ENCODE measurements around the gene TMEM240.
"Not testable (repeated sequence)": the region's sequence is repeated elsewhere in the genome, so short reads cannot be mapped to it uniquely, and the experiment has no call there.

Gene TMEM240

GRCh38 chr1:1539310-1540089 lies 924 bp downstream of the TMEM240 start:
- FAIRE-seq = no peak

DNA sequence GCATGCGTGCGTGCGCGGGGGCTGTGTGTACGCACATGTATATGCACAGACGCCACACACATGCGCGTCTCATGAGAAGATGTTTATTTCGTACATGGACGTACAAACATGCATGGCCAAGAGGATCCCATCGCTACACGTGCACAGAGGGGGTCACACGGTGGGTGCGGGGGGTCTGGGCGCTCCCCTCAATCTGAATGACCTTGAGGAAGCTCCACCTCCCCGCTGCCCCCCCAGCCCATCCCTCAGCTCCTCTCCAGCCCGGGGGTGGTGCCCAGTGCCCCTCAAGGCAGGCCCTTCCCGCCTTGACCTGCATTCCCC lies 1.5 kb downstream of the TMEM240 start:
- FAIRE-seq = no peak

- no peak for FAIRE-seq
These were observed 2.1 kb downstream of the TMEM240 start for GRCh38 chr1:1538334-1538733.

- FAIRE-seq = no peak
These were observed 2.7 kb downstream of the TMEM240 start for GRCh38 chr1:1537626-1538250.

GRCh38 chr1:1536938-1537546 lies 3.4 kb downstream of the TMEM240 start:
- no peak for FAIRE-seq

- no peak for FAIRE-seq
These were observed 4.1 kb downstream of the TMEM240 start for GRCh38 chr1:1536019-1536937.

- FAIRE-seq = no peak
These were observed 5.0 kb downstream of the TMEM240 start for GRCh38 chr1:1535201-1536018.

DNA sequence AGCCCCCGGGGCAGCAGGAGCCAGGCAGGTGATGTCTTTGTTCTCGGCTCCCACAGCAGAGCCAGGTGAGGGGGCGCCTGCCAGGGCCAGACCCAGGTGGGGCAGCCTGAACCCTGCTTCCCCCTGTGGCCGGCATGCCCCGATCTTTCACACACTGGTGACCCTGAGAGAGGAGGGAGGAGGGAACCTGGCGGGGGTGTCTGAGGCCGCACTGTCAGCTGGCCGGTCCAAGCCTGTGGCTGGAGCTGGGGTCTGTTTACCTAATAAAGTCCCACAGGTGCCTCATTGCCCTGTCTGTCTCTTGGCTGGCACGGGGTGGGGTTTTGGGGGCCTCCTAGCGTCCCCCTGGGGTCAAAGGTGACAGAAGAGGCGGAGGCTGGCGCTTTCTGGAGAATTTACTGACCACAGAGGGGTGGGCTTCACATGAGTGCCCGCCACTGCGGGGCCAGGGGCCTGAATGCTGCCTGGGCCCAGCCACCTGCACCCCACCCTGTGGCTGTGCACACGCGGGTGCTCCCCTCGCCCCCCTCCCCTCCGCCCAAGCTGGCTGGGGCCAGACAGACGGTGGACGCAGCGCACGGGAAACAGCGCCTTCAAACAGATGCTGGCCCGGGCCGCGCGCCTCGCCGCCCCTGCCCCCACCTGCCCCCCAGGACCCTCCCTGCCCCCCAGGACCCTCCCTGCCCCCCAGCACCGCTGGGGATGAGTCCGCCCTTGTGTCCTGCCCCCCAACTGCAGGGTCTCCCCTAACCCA lies 5.8 kb downstream of the TMEM240 start:
- no peak for FAIRE-seq

- FAIRE-seq = not testable (repeated sequence)
These were observed 6.5 kb downstream of the TMEM240 start for GRCh38 chr1:1533894-1534291.

DNA sequence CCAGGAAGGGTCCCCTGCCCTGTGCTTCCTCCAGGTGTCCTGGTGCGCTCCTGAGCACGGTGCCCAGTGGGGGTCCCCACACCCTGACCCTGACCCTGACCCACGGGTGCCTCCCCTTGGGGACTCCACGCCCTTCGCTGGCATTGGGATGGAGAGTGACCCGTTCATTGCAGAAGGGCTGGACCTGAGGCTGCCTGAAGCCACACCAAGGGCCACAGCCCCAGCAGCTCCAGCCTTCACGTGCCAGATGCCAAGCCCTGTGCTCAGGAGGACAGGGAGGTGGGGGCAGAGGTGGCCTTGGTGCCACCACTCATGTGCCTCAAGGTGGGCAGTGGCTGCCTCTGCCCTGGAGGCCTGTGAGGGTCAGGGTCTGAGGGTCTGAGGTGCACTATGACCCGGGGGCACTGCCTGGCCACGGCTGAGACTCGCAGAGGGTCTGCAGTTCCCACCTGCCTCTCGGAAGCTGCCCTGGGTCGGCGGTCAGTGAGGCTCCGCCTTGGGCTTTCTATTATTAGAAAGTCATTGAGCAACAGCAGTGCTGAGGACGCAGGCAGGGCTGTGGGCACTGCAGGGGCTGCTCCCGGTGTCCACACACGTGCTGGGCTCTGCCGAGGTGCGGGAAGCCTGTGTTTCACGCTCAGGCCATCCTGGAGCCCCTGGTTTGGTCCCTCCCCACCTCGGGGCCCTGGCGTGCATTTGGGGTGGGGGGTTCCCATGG lies 7.1 kb downstream of the TMEM240 start:
- FAIRE-seq = not testable (repeated sequence)

DNA sequence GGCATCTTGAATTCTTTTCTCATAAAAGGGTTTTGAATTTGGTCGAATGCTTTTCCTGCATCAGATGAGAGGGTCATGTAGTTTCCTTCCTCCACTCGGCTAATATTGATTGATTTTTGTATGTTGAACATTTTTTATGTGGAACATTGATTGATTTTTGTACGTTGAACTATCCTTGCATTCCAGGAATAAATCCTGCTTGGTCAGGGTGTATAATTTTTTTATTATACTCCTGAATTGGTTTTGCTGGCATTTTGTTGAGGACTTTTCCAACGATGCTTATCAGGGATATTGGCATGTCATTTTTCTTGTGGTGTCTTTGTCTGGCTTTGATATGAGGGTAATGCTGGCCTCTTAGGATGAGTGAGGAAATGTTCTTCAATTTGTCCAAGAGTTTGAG lies 8.5 kb downstream of the TMEM240 start:
- FAIRE-seq = peak; percentile 60

- FAIRE-seq = no peak
These were observed 10.5 kb downstream of the TMEM240 start for GRCh38 chr1:1529936-1530335.

DNA sequence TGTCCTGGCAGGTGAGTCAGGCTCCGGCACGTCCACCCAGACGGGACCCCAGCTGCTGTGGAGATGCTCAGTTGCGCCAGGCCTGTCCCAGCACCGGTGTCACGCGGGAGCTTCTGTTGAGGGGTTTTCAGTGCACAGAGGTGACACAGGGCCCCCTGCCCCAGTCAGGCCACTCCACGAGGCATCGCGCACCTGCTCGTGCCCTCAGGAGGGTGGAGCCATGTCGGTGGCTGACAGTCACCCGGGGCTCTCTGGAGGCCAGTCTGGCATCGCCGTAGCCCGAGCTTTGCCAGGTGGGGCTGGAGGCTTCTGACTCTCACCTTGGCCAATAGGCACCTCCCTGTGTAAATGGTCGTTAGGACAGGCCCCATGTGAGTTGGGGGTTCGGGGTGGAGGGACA lies 11.1 kb downstream of the TMEM240 start:
- FAIRE-seq = no peak

DNA sequence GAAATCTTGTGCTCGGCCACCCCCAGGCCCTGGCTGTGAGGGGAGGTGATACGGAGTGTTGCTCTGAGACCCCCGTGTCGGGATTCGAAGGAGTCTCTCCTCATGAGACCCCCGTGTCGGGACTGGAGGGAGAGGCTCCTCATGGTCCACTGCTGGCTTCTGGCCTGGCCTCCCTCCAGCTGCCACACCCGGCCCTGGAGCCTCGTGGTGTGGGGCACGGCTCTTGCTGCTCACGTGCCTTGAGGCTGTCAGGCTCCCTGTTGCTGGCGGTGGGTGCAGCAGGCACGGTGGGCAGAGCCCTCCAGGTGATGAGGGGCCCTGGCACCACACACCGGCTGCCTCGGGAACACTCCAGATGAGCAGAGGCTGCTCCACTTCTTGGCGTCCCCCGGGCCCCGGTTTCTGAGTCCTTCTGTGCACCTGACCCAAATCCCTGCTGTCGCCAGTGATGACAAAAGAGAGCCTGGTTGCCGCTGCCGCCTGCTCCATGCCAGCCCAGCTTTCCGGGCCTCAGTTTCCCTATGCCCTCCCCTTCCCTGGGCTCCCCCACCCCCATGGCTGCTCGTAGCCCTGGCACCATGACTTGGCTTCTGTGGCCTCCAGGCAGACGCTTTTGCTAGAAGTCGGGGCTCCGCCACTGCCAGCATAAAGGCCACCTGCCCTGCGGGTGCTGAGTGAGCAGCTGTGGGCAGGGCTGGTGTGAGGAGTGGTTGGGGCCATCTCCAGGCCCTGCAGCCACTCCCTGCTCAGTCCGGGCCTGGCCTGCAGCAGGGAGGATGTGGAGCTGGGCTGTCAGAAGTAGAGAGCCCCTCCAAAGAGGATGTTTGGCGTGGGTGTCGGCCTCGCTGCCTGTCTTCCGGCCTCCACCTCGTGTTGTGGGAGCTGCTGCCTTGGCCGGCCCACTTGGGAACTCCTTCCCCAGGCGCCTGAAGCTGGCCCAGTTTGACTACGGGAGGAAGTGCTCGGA lies 11.8 kb downstream of the TMEM240 start:
- FAIRE-seq = no peak

GRCh38 chr1:1527092-1527816 lies 13.2 kb downstream of the TMEM240 start:
- FAIRE-seq = no peak

DNA sequence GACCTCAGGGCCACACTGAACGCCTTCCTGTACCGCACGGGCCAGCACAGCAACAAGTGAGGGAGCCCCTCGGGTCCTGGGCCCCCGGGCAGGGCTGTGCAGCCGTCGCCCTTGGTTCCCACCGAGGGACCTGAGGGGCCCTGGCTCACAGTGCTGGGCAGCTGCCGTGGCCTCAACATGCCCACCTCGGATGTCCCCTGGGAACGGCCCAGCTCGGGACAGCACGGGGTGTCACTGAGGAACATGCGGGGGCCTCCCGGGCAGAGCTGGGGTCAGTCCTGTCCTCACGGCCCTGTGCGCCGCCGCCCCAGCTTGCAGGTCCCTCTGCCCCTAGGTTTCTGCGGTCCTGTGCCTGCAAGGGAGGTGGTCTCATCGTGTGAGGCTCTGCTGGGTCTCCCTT lies 13.9 kb downstream of the TMEM240 start:
- FAIRE-seq = not testable (repeated sequence)

- FAIRE-seq = not testable (repeated sequence)
These were observed 15.6 kb downstream of the TMEM240 start for GRCh38 chr1:1524750-1525383.

DNA sequence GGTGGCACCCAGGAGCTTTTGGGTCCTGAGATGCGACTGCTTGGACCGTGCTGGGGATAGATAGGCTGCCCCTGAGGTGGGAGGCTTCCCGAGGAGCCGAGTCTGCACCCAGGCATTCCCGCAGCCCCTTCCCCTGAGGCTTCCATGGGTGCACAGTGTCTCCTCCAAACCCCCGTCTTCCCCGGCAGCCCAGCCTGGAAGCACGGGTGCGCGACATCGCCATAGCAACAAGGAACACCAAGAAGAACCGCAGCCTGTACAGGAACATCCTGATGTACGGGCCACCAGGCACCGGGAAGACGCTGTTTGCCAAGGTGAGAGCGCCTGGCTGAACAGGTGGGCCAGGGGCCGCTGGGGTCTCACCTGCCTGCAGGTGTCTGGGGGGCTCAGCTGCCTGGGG lies 16.8 kb downstream of the TMEM240 start:
- FAIRE-seq = not testable (repeated sequence)
